GM19351 (cell line): Measurements from ENCODE around the gene SLC4A1.

Experiments
- ATAC-seq: cut with Tn5 transposase; IDR thresholded peaks from one replicate; pipeline ENCODE4 v1.9.1; 2021; ENCODE audit warnings: mild to moderate bottlenecking, moderate library complexity; ENCODE audit not compliant: unreplicated experiment

The SLC4A1 gene

GRCh38 chr17:44284024-44284400 is 16.1 kb upstream of the SLC4A1 start:
- no peak for ATAC-seq

DNA sequence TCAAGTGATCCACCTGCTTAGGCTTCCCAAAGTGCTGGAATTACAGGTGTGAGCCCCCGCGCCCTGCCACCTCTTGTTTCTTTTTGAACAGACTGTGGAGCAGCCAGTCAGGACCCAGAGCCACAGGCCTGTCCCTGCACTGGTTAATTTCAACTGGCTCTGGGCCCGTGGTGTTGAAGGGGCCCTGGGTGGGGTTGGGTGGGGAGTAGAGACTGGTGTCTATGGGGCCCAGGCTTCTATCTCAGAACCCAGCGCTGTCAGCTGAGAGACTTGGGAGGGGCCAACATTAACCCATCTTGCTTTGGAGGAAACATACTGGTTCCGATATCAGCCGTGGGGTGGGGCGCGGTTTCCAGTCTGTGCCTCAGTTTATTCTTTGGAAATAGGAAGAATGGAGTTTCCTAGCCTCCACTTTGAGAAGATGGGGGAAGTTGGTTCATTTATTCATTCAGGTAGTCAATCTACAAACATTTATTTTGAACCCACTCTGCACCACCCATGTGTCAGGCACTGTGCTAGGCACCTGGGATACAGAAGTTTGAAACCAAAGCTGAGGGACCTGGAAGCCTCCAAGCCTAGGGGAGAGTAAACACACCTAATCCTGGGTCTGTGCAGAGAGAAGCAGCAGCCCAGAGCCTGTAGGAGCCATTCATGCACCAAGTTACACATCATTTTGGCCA is 15.5 kb upstream of the SLC4A1 start:
- ATAC-seq: no peak

- ATAC-seq: no peak
Measured at GRCh38 chr17:44282264-44282663, 14.3 kb upstream of the SLC4A1 start.

GRCh38 chr17:44281570-44281969 is 13.6 kb upstream of the SLC4A1 start:
- ATAC-seq: no peak

DNA sequence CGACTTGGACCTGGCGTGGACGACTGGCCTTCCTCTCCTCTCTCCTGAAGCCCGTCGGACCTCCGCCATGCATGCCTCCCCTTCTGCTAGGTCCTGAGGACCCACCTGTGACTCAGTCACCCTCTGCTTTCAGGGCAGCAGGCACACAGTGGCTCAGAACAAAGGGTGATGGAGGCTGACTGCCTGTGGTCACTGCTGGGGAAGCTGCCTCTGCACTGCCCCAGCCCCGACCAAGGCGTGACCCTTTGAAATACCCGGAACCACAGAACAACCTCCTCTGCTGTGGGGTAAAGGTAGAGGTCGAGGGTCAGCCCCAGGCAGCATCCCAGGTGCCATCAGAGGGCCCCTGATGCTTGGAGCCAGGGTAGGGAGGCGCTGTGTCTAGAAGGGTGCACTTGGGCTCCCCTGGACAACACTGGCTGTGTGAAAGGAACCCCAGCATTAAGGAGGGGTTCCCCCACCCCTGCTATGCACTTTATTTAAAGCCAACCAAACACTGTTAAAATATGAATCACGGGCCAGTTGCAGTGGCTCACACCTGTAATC is 12.5 kb upstream of the SLC4A1 start:
- ATAC-seq: no peak

DNA sequence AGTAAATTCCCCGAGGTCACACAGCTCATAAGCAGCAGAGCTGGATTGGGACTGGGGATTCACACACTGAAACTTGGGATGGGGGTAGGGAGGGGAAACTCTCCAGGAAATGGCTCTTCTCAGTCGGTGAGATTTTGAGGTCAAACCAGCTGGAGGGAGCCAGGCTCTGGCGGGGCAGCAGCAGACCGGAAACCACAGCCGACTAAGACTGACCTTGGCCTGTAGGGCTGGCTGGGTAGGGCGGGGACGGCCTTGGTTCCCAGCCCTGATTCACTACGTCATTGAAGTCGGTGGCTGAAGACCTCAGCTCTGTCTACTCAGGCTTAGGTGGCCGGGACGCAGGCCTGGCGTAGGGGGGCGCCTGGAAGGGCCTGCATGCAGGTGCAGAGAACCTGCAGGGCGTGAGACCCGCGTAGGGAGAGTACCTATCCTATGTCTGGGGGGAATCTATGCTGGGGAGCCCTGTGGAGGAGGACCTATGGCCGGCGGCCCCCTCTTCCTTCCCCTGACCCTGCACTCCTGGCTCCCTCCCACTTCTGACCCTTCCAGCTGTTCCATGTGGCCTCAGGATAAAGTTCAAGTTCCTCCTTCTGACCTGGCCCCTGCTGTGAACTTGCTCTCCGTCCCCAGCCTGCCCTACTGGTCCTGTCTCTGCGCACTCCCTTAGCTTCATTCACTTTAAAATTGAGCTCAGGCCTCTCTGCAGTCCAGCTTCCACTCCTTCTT is 11.9 kb upstream of the SLC4A1 start:
- peak; percentile 89 for ATAC-seq

DNA sequence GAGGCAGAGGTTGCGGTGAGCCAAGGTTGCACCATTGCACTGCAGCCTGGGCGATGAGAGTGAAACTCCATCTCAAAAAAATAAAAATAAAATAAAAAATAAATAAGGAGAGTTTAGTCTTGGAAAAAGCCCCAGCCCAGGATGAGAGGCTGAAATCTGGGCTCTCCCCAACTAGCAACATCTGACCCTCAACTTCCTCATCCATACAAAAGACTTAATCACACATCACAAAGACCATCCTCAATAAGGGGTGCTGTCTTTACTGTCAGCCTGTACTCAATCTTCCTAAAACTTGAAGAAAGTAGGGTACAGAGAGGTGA is 11.4 kb upstream of the SLC4A1 start:
- ATAC-seq: no peak

- no peak for ATAC-seq
Measured at GRCh38 chr17:44277976-44278375, 10.0 kb upstream of the SLC4A1 start.

GRCh38 chr17:44273607-44274006 is 5.7 kb upstream of the SLC4A1 start:
- no peak for ATAC-seq

DNA sequence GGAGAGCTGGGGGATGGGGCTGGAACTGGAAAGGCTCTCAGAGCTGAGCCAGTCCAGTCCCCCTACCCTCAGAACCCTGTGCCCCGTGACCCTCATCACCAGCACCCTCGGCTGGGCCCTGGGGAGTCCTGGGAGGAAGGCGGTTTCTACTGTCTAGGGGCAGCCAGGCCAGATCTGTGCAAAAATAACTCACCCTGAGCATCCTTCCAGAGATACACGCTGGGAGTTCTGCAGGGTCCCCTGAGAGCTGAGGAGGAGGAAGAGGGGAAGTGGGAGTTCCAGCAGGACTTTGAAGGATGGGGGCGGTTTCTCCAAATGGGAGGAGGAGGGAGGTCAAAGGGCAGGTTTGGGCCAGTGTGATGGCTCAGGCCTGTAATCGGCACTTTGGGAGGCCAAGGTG is 5.0 kb upstream of the SLC4A1 start:
- no peak for ATAC-seq

DNA sequence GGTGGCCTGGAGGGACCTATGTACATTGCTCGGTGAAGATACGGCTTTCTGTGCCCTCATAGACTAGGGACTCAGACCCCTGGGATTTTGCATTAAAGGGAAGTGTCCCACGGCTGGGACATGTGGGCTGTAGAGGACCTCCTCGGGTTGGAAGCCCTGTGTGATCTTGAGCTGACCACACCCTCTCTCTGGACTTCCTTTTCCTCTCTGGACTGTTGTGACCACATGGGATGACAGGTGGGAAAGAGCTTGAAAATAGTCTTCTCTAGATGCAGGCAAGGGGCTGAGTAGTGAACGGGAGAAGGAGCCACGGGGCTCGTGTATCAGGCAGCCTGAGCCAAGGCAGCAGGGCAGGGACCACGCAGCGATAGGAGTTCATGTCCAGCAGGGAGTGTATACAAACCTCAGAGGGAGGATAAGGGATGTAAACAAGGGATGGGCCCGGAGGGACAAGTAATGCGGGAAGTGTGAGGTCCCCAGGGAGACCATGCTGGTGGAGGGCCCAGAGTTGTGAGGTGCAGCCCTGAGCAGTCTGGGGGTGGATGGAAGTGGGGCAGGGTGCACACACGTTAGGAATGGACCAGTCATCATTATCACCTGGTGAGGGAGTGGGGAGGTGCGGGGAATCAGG is 4.5 kb upstream of the SLC4A1 start:
- no peak for ATAC-seq

GRCh38 chr17:44269535-44270240 is 1.8 kb upstream of the SLC4A1 start:
- ATAC-seq: no peak

- no peak for ATAC-seq
Measured at GRCh38 chr17:44268709-44269534, 987 bp upstream of the SLC4A1 start.

- ATAC-seq: no peak
Measured at GRCh38 chr17:44267165-44267455, 825 bp downstream of the SLC4A1 start.

- ATAC-seq: no peak
Measured at GRCh38 chr17:44266402-44267164, 1.4 kb downstream of the SLC4A1 start.

DNA sequence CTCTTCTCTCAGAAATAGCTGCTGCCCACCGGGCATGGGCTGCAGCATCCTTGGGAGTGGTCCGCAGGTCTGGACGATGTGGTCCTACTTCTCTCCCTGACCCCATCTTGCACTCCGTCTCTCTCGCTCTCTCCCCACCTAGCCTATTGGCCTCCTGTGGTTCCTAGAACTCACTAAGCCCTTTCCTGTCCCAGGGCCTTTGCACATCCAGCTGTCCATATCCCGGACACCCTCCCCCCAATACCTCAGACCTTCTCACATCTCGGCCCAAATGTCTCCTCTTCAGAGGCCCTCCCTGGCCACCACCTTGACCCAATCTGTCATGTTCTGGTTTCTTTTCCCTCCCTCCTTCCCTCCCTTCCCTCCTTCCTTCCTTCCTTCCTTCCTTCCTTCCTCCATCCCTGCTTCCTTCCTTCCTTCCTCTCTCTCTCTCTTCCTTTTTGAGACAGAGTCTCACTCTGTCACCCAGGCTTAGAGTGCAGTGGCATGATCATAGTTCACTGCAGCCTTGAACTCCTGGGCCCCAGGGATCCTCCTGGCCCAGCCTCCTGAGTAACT is 4.5 kb downstream of the SLC4A1 start:
- ATAC-seq: no peak

GRCh38 chr17:44262654-44263225 is 5.2 kb downstream of the SLC4A1 start:
- no peak for ATAC-seq

DNA sequence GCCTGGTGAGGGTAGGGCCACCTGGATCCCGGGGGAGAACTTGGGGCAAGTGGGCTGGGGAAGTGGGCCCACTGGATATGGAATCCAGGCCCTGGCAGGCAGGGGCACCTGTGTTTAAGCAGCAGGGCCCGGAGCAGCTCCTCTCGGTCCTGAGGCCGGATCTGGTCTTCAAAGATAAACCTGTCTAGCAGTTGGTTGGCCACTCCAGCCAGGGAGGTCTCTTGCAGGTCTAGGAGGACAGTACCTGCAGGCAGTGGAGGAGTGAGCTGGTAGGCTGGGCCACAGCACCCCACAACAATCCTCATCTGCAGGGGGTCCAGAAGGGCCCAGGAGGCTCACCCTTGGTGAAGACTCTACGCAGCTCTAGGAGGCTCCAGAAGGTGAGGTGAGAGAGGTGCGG is 7.6 kb downstream of the SLC4A1 start:
- no peak for ATAC-seq

DNA sequence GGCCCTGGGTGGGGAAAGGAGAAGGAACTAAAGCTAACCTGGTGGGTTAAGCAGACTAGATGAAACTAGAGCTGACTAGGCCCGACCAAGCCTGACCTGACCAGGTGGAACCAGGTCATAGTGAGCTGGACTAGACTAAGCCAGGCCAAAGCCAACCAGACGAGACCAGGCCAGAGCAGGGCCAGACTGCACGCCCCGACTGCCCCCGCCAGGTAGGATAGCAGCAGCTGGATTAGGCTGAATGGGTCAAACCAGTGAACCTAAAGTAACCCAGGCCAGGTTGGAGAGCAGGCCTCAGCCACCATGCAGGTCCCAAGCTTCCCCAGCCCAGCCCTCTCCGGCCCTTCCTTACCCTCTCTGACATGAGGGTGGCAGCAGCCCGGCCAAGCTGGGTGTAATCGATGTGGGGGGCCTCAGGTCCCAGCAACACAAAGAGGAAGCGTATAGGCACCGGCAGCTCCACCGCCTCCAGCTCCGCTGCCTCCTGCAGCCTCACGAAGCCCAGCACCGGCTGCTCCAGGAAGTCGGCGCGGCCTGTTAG is 9.1 kb downstream of the SLC4A1 start:
- ATAC-seq: no peak
